LoVo (cell line): ENCODE measurements around the gene TRIM29.

Experiments used
- DNase-seq: peaks from one replicate; pipeline ENCODE4 v3.0.0-alpha.2; 2016; ENCODE audit warnings: low spot score

The TRIM29 gene

DNA sequence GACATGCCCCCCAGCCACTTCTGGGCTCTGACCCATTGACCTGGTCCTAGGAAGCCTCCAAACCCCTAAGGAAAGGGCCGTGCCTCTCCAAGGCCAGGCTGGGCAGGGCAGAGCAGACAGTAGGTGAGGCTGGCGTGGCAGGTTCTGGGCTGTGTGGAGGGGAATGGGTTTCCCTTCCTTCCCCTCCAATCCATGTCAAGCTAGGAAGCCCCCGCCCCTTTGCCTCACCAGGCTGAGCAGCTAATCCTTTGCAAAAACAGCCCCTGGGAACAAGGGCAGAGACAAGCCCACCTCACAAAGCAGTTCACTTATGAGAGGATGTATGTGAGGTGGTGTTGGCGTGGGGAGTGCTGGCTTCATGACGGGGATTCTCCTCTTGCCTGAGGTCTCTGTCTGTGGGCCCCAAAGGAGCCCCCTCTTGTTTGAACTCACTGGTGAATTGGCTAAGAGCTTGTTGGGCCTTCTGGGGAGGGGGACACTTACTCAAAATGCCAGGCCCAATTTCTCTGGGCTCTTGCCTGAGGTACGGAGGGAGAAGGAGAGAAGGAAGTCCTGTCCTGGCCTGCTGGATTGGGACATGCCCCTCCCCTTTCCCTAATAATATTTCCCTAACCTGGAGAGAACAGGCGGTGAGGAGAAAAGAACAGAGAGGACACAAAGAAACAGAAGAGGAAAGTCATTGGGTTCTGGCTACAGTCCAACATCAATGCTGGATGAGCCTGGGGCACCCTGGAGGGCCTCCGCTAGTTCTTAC is 1.6 kb upstream of the TRIM29 start:
- no peak for DNase-seq

GRCh38 chr11:120137187-120137610 is 714 bp downstream of the TRIM29 start:
- no peak for DNase-seq

GRCh38 chr11:120136356-120136755 is 1.6 kb downstream of the TRIM29 start:
- DNase-seq = no peak

- no peak for DNase-seq
Measured at GRCh38 chr11:120135838-120136237, 2.1 kb downstream of the TRIM29 start.

GRCh38 chr11:120134931-120135228 is 3.0 kb downstream of the TRIM29 start:
- no peak for DNase-seq

- no peak for DNase-seq
Measured at GRCh38 chr11:120134106-120134930, 3.6 kb downstream of the TRIM29 start.

GRCh38 chr11:120133216-120134105 is 4.5 kb downstream of the TRIM29 start:
- no peak for DNase-seq

GRCh38 chr11:120132645-120133185 is 5.2 kb downstream of the TRIM29 start:
- no peak for DNase-seq

- DNase-seq = no peak
Measured at GRCh38 chr11:120131941-120132644, 5.8 kb downstream of the TRIM29 start.

- no peak for DNase-seq
Measured at GRCh38 chr11:120130991-120131760, 6.7 kb downstream of the TRIM29 start.

DNA sequence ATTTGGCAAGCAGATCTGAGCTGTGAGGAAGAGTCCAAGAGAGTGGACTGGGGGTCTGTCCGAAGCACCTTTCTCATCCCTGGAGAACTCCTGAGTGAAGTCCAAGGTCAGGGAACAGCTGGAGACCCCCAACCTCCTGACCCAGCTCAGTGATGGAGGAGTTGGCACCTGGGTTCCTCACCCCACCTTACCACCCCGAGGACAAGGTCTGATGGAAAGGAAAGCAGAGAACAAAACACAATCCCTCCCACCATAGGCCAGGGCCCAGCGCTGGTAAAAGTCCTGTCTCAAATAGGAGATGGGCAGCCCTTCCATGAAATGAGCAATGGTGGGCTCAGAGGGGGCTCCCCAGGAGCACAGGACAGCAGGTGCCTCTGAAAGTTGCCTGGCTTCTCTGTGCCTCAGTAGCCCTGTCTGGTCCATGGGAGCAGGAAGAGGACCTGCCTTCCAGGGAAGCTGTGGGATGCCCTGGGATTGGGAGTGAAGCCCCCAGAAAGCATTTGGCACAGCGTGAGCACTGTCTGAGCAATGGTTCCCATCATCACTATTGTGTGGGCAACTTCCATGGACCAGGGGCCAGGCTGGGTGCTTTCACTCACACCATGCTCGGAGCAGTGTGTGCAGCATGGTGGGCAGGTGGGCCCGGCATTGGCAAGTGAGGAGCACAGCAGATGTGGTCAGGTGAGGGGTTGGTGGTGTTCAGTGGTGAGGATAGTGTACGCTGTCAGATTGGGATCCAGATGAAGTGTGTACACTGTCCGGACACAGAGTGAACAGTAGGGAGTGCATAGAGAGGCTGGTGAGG is 7.5 kb downstream of the TRIM29 start:
- no peak for DNase-seq

DNA sequence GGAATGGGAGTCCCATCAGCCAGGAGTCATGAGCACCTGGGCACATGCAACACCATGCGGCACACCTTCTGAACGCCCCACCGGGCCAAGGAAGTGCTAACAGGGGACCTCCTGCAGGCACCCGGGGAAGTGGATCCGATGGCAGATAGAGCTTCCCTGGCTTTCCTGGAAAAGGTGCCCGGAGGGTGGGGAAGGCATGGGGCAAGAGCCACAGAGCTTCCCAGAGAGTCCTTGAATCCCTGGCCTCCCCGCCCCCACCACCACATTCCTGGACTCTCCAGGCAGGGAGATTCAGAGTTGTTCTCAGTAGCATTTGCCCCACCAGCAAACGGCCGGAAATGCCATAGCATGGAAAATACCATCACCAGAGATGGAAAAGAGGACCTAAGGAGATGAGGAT is 8.3 kb downstream of the TRIM29 start:
- no peak for DNase-seq

DNA sequence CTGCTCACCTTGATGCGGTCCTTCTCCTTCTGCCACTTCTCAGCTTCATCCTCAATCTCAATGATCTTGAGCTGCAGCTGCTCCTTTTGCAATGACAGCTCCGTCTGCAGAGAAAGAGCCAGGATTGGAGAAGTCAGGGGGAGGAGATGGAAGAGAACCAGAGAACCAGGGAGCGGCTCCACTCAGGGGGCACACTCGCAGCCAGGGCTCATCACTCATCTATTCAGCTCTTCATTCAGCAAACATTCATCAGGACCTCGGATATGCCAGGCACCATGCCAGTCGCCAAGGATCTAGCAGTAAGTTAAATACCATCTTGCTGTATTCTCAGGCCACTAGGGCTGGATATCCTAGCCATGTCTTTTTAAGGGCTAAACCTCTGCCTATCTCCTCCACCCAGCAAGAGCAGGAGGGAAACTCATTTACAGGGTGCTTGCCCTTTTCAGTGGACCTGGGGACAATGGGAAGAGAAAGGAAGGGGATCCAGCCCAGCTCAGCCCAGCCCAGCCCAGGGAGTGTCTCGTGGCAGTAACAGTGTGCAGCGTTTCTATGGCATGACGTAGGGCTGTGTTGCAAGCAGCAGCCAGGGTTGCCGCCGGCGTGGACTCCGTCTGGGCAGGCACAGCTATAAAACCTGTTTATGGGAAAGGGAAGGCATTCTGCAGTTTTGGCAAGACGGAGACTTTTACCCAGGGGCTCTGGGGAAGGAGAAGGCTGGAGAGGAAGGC is 9.4 kb downstream of the TRIM29 start:
- peak; percentile 83 for DNase-seq

- no peak for DNase-seq
Measured at GRCh38 chr11:120127236-120127635, 10.7 kb downstream of the TRIM29 start.

GRCh38 chr11:120126620-120127019 is 11.3 kb downstream of the TRIM29 start:
- DNase-seq = no peak

DNA sequence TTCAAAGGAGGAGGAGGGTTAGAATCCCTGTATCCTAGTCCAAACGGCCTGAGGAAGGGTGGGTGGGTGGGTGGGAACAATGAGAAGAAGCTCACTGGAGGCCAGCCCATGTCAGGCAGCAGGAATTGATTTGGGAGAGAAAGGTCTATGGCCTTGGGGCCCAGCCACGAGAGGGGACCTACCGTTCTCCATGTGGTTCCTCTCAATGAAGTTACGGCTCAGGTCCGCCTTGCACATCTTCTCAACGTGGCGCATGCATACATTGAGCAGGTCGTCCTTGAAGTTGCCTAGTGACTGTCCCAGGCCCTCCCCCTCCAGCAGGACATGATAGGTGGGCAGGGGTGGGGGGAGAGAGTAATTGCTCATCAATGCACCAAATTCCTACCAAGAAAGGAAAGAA is 12.4 kb downstream of the TRIM29 start:
- DNase-seq = no peak

- DNase-seq = peak; percentile 63
Measured at GRCh38 chr11:120125024-120125423, 12.9 kb downstream of the TRIM29 start.

DNA sequence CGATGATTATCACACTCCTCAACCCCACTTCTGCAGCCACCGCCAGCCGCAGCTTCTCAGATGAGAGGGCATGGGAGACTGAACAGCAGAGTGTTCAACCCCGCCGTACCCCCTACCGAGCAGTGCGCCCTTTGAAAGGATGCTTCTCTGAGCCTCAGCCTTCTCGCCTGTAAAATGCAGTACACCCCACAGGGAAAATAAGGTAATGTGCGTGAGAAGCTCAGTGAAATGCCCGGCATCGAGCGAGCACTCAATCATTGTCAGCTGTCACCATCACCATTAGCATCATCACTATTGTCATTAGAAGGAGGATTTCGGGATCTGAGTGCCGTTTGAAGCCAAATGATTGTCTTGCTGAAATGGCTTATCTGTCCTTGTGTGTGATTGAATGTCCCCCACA is 13.6 kb downstream of the TRIM29 start:
- no peak for DNase-seq

DNA sequence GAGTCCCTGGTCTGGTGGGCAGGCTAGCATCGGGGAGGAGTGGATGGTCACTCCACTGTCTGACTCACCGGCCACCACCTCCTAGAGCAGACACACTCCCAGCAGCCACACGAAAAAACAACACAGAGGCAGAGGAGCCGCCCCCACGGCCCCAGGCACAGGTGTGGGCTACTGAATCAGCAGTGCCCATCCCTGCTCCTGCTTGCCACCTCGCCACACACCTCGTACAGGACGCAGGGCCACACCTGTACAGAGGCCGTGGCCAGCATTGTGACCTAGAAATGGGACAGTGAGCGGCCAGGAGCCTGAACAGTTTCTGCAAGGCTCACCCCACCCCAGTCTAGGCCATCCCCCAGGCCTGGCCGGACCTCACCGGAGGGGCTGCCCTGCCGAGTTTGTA is 14.0 kb downstream of the TRIM29 start:
- DNase-seq = peak; percentile 62
